DOHH2 (cell line): Measurements from ENCODE around the gene CSNK1G2.

Source experiments
- H3F3A ChIP-seq: fragments of 200-600 bp; sonication (generic), shearing (Covaris generic); 2 replicates; pipeline ENCODE4 v1.6.0; 2016; ENCODE audit warnings: antibody characterized with exemption, mild to moderate bottlenecking; ENCODE audit not compliant: control insufficient read depth, insufficient read depth
- H3K27ac ChIP-seq: fragments of 200-600 bp; sonication (generic); 2 replicates; pipeline ENCODE4 v1.5.1; 2014; ENCODE audit warnings: low read depth, mild to moderate bottlenecking, low read length, moderate library complexity
- H3K27me3 ChIP-seq: fragments of 200-600 bp; sonication (generic); 2 replicates; pipeline ENCODE4 v1.6.1; 2014; ENCODE audit warnings: mild to moderate bottlenecking, low read length, mixed read lengths; ENCODE audit not compliant: control insufficient read depth
- H3K36me3 ChIP-seq: fragments of 200-600 bp; sonication (generic); 2 replicates; pipeline ENCODE4 v1.6.1; 2014; ENCODE audit warnings: mild to moderate bottlenecking, low read length, moderate library complexity, mixed read lengths; ENCODE audit not compliant: control insufficient read depth
- H3K4me1 ChIP-seq: fragments of 200-600 bp; sonication (generic); 2 replicates; pipeline ENCODE4 v1.6.1; 2014; ENCODE audit warnings: mild to moderate bottlenecking, low read length, mixed read lengths; ENCODE audit not compliant: control insufficient read depth
- H3K4me2 ChIP-seq: fragments of 200-600 bp; sonication (generic); 2 replicates; pipeline ENCODE4 v1.6.0; 2014; ENCODE audit warnings: mild to moderate bottlenecking, low read length, moderate library complexity
- H3K4me3 ChIP-seq: fragments of 200-600 bp; sonication (generic); 2 replicates; pipeline ENCODE4 v1.5.1; 2014; ENCODE audit warnings: mild to moderate bottlenecking, low read length, mixed read lengths
- H3K79me2 ChIP-seq: fragments of 200-600 bp; sonication (generic); 2 replicates; pipeline ENCODE4 v1.6.1; 2014; ENCODE audit warnings: mild to moderate bottlenecking, low read length, mixed read lengths; ENCODE audit not compliant: control insufficient read depth
- H3K9me2 ChIP-seq: fragments of 200-600 bp; sonication (generic); replicated peaks from 2 replicates; pipeline ENCODE4 v1.6.1; 2014; ENCODE audit warnings: mild to moderate bottlenecking, low read length, mixed read lengths; ENCODE audit not compliant: control insufficient read depth
- H3K9me3 ChIP-seq: fragments of 200-600 bp; sonication (generic); 2 replicates; pipeline ENCODE4 v1.6.1; 2014; ENCODE audit warnings: antibody characterized with exemption, low read length, mixed read lengths; ENCODE audit not compliant: control insufficient read depth, insufficient read depth
- H4K20me1 ChIP-seq: fragments of 200-600 bp; sonication (generic); 2 replicates; pipeline ENCODE4 v1.6.0; 2014; ENCODE audit warnings: low read depth, mild to moderate bottlenecking, antibody characterized with exemption, low read length, moderate library complexity; ENCODE audit not compliant: control insufficient read depth, insufficient read depth
- EZH2phosphoT487 ChIP-seq: fragments of 200-600 bp; sonication (generic); IDR thresholded peaks from 2 replicates; pipeline ENCODE4 v1.6.1; 2017; ENCODE audit warnings: borderline replicate concordance, mild to moderate bottlenecking, antibody characterized with exemption, low read length, moderate library complexity, mixed read lengths
- TF ChIP-seq, protein P1 (sequence below): fragments of 200-600 bp; sonication (generic); IDR thresholded peaks from one replicate; pipeline ENCODE4 v1.5.1; 2014; ENCODE audit warnings: antibody characterized with exemption, mild to moderate bottlenecking, low read depth, low read length; ENCODE audit not compliant: poor library complexity, severe bottlenecking

The CSNK1G2 gene

DNA sequence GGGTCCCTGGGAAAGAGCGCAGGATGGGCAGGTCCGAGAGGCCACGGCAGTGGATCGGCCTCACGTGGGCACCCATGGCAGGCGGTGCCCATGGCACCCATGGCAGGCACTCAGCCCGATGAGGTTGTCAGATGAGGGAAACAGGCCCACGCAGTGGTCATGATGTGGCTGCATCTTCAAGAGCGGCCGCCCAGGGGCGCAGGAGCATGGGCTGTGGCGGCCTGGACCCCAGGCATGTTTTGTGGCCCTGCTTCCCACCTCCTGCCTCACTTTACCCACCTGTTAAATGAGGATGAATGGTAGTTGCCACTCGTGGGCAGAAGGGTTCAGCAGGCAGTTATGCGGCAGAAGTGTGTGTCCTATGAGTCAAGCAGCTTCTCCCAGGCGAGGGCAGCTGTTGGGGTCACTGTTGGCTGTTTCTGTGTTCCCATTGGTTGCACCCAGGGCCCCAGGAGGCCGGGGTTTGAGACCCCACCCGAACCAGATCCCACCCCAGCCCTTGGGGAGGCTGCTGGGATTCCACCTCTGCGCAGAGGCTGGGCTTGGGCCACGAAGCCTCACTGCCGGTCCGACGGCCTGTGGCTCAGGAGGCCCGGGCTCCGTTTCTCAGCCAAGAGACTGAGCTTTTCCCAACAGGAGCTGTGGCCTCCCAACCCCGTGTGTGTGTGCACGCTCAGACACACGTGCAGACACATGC is 30.0 kb downstream of the CSNK1G2 start:
- Histone ChIP-seq H3K36me3 (peaks cover 30% of the 10 kb centered on the region), H3K9me2 (no peaks in the 10 kb centered on the region), H4K20me1 (no peaks in the 10 kb centered on the region)

DNA sequence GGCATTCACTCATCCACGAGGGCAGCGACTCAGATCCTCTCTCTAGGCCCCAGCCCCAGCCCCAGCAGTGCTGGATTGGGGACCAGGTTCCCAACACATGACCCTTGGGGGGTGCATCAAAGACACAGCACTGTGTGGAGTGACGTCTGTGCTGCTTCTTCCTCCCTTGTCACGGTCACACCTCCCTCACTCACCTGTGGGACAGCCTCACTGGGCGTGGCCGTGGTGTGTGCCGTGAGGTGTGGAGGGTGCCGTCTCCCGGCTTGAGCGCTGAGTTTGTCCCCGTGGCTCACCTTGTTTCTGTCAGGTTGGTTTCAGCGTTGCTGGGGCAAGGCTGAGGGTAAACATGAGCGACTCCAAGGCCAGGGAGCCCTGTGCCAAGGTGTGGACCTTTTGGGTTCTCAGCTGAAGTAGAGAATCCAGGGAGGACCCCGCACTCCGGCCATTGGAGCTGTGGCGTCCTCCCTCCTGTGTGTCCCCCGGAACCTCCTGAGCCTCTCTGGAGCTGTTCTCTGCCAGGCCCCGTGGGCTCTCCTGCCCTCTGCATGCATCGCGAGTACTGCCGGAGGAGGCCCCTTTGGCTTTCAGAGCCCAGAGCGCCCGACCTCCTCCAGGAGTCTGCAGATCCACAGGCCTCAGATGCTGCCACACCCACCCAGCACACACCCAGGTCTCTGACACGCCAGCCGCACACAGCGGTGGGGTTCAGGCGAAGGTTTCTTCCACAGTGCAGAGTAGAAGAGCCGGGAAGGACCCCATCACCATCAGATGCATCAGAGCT is 33.6 kb downstream of the CSNK1G2 start:
- no peaks in the 10 kb centered on the region for H3F3A ChIP-seq
- H3K36me3 ChIP-seq = peaks cover 36% of the 10 kb centered on the region
- H3K4me3 ChIP-seq = no peak overlapping the region
- no peaks in the 10 kb centered on the region for H3K9me2 ChIP-seq
- no peaks in the 10 kb centered on the region for H3K27me3 ChIP-seq
- no peaks in the 10 kb centered on the region for H4K20me1 ChIP-seq
- H3K4me1 ChIP-seq = no peaks in the 10 kb centered on the region
- no peak for TF ChIP-seq EZH2phosphoT487
- TF ChIP-seq, protein P1, sequence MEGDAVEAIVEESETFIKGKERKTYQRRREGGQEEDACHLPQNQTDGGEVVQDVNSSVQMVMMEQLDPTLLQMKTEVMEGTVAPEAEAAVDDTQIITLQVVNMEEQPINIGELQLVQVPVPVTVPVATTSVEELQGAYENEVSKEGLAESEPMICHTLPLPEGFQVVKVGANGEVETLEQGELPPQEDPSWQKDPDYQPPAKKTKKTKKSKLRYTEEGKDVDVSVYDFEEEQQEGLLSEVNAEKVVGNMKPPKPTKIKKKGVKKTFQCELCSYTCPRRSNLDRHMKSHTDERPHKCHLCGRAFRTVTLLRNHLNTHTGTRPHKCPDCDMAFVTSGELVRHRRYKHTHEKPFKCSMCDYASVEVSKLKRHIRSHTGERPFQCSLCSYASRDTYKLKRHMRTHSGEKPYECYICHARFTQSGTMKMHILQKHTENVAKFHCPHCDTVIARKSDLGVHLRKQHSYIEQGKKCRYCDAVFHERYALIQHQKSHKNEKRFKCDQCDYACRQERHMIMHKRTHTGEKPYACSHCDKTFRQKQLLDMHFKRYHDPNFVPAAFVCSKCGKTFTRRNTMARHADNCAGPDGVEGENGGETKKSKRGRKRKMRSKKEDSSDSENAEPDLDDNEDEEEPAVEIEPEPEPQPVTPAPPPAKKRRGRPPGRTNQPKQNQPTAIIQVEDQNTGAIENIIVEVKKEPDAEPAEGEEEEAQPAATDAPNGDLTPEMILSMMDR = no peak
- peaks cover 60% of the 10 kb centered on the region for H3K79me2 ChIP-seq
- no peaks in the 10 kb centered on the region for H3K9me3 ChIP-seq
- H3K27ac ChIP-seq = no peak overlapping the region
- no peak overlapping the region for H3K4me2 ChIP-seq

More for the DNA sequence above, 30.0 kb downstream of the CSNK1G2 start:
- Histone ChIP-seq H3K4me2 (no peak overlapping the region), H3K27ac (no peak overlapping the region), H3F3A (no peaks in the 10 kb centered on the region), H3K79me2 (peaks cover 73% of the 10 kb centered on the region), H3K4me1 (no peaks in the 10 kb centered on the region), H3K9me3 (no peaks in the 10 kb centered on the region), H3K4me3 (no peak overlapping the region), H3K27me3 (no peaks in the 10 kb centered on the region)
- no peak for TF ChIP-seq EZH2phosphoT487
- TF ChIP-seq, protein P1 = no peak

DNA sequence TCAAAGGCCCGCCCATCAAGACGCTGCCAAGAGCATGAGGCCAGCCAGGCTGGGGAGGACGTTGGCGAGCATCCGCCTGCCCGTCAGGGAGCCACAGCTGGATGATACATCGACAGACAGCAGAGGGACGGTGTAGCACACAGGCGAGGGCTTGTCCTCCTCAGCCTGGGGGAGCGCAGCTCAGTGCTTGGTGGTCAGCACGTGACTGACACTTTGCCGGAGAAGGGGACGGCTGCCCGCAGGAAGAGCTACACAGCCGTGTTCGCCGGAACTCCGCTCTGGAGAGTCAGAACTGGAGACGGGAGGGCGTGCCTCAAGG is 34.1 kb downstream of the CSNK1G2 start:
- H3K27me3 ChIP-seq = no peaks in the 10 kb centered on the region
- peaks cover 56% of the 10 kb centered on the region for H3K79me2 ChIP-seq
- TF ChIP-seq, protein P1 = no peak
- TF ChIP-seq EZH2phosphoT487 = no peak
- no peak overlapping the region for H3K27ac ChIP-seq
- H3K9me2 ChIP-seq = no peaks in the 10 kb centered on the region
- H3K4me3 ChIP-seq = no peak overlapping the region
- H3K4me1 ChIP-seq = no peaks in the 10 kb centered on the region
- no peak overlapping the region for H3K4me2 ChIP-seq
- no peaks in the 10 kb centered on the region for H3F3A ChIP-seq
- no peaks in the 10 kb centered on the region for H4K20me1 ChIP-seq
- H3K9me3 ChIP-seq = no peaks in the 10 kb centered on the region
- peaks cover 39% of the 10 kb centered on the region for H3K36me3 ChIP-seq
